GM13976 (cell line): Measurements from ENCODE around the gene GHR.
A peak's percentile ranks its signal among the peaks of the same experiment; 100 is the strongest.

Source experiments
- DNase-seq: peaks from one replicate; pipeline ENCODE4 v3.0.0; 2012; ENCODE audit warnings: low spot score
- in situ Hi-C: fragments of 300-500 bp; cut with MboI; formaldehyde crosslinking; loops from one replicate; pipeline ENCODE4 v1.12.0; 2022; ENCODE audit warnings: low sequenced_read_pairs, mixed read lengths, inconsistent platforms; ENCODE audit not compliant: unreplicated experiment
- TF ChIP-seq, protein P1 (sequence below): IDR thresholded peaks from 2 replicates; pipeline ENCODE4 v1.5.1; 2012; ENCODE audit warnings: borderline replicate concordance, mild to moderate bottlenecking; ENCODE audit not compliant: insufficient read depth; ENCODE audit errors: extremely low read depth, missing control alignments, control extremely low read depth

GHR gene

DNA sequence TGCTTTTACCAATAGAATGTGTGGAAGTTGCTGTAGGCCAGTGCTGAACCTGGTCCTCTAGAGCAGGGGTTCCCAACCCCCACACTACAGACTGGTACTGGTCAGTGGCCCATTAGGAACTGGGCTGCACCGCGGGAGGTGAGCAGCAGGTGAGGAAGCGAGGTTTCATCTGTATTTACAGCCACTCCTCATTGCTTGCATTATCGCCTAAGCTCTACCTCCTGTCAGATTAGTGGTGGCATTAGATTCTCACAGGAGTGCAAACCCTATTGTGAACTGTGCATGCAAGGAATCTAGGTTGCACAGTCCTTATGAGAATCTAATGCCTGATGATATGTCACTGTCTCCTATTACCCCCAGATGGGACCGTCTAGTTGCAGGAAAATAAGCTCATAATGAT lies 327.3 kb downstream of the GHR start:
- TF ChIP-seq, protein P1, sequence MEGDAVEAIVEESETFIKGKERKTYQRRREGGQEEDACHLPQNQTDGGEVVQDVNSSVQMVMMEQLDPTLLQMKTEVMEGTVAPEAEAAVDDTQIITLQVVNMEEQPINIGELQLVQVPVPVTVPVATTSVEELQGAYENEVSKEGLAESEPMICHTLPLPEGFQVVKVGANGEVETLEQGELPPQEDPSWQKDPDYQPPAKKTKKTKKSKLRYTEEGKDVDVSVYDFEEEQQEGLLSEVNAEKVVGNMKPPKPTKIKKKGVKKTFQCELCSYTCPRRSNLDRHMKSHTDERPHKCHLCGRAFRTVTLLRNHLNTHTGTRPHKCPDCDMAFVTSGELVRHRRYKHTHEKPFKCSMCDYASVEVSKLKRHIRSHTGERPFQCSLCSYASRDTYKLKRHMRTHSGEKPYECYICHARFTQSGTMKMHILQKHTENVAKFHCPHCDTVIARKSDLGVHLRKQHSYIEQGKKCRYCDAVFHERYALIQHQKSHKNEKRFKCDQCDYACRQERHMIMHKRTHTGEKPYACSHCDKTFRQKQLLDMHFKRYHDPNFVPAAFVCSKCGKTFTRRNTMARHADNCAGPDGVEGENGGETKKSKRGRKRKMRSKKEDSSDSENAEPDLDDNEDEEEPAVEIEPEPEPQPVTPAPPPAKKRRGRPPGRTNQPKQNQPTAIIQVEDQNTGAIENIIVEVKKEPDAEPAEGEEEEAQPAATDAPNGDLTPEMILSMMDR = no peak
- in situ Hi-C loops = loop anchor here (25.0 kb wide), 1 partner anchor 888 kb away; the partner anchor contains the start of gene OXCT1
- no peak for DNase-seq

- DNase-seq = no peak
- in situ Hi-C loops = loop anchor here (25.0 kb wide), 1 partner anchor 889 kb away; the partner anchor contains the start of gene OXCT1
- TF ChIP-seq, protein P1 = no peak
Observed at GRCh38 chr5:42751044-42751443, 327.8 kb downstream of the GHR start.

GRCh38 chr5:42753099-42753498 lies 329.9 kb downstream of the GHR start:
- in situ Hi-C loops = loop anchor here (25.0 kb wide), 1 partner anchor 891 kb away; the partner anchor contains the start of gene OXCT1
- TF ChIP-seq, protein P1 = no peak
- DNase-seq = no peak

DNA sequence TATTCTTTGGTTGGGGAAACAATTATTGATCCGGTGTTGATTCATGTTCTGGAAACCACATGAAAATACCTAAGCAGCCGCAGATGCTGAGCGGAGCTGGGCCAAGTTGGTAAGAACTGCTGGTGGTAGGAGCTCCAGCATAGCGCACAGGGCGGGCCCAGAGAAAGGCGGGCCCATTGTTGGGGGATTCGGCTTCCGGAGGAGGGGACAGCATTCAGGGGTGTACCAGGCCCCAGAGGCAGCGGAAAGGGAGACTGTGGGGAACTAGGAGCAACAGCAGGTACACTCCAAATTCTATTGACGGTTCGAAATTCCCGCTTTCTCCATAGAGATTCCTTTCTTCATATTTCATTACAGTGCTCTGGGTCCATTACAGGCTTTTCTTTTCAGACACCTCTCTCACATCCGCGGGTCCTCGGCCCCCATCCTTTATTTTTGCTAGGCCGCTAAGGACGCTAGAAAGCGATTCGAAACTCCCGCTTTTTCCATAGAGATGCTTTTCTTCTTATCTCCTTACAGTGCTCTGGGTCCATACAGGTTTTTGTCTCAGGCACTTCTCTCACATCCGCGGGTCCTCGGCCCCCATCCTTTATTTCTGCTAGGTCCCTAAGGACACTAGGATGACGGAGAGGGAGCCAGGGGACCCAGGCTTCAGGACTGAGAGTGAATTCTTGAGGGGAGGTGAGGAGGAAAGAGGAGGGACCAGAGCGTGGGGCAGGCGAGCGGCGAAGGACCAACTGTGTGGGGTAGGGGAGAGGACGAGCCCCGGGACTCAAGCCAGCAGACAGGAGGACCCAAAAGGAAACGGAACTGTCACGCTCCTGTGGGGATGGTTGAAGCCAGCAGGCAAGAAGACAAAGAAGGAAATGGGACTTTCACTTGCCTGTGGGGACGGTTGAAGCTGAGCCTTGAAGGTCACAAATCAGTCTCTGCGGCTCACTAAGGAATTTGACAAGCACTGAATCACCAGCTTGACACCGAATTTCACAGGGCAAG lies 333.7 kb downstream of the GHR start, which contains the start of gene CCDC152:
Gene CCDC152, plus strand, starts transcription at position 213 of the 996 bp plus-strand sequence. CDS start 2,304 bp downstream, outside the sequence.
- peak; percentile 45 for DNase-seq
- in situ Hi-C loops = loop anchor here (25.0 kb wide), 1 partner anchor 895 kb away; the partner anchor contains the start of gene OXCT1
- TF ChIP-seq, protein P1 = no peak

DNA sequence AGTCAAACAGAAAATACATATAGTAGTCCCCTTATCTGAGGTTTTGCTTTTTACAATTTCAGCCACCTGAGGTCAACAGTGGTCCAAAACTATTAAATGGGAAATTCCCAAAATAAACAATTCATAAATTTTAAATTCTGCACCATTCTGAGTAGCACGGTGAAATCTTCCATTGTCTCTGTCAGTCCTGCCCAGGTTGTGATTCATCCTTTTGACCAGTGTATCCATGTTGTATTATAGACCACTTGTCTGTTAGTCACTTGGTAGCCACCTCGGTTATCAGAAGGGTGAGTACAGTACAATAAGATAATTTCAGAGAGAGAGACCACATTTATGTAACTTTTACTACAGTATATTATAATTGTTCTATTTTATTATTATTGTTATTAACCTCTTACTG lies 336.2 kb downstream of the GHR start:
- in situ Hi-C loops = loop anchor here (25.0 kb wide), 1 partner anchor 897 kb away; the partner anchor contains the start of gene OXCT1
- TF ChIP-seq, protein P1 = no peak
- no peak for DNase-seq

DNA sequence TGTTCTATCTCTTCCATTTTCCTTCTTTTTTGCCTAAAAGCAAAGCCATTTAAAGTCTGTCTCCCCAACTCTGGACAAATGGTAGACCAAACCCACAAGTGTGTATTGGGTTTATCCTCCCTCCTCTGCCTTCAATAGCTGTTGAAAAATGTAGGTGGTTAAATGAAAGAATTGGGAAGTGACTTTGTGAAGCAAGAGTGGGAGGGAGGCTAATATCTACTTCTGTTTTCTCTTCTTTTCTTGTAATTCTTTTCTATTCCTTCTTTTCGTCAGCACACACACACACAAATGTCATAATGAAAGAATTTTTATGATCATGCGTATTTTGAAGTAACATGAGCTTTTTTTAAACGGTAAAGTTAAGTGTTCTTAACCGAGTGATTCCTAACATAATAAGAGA lies 337.2 kb downstream of the GHR start:
- no peak for DNase-seq
- in situ Hi-C loops = loop anchor here (25.0 kb wide), 1 partner anchor 898 kb away; the partner anchor contains the start of gene OXCT1
- TF ChIP-seq, protein P1 = no peak
